ENCODE data around the gene SLC5A2. TPM values are rescaled to one million over a fixed set of nuclear protein-coding genes. Genes with fewer than 3 reads are reported as not detected.
"Not testable (repeated sequence)": the region's sequence is repeated elsewhere in the genome, so short reads cannot be mapped to it uniquely, and the experiment has no call there.

The SLC5A2 gene
- total RNA-seq, 4 donors from 2014 or later: 0.13 to 0.66 (median 0.34) TPM; not detected in 1

DNA sequence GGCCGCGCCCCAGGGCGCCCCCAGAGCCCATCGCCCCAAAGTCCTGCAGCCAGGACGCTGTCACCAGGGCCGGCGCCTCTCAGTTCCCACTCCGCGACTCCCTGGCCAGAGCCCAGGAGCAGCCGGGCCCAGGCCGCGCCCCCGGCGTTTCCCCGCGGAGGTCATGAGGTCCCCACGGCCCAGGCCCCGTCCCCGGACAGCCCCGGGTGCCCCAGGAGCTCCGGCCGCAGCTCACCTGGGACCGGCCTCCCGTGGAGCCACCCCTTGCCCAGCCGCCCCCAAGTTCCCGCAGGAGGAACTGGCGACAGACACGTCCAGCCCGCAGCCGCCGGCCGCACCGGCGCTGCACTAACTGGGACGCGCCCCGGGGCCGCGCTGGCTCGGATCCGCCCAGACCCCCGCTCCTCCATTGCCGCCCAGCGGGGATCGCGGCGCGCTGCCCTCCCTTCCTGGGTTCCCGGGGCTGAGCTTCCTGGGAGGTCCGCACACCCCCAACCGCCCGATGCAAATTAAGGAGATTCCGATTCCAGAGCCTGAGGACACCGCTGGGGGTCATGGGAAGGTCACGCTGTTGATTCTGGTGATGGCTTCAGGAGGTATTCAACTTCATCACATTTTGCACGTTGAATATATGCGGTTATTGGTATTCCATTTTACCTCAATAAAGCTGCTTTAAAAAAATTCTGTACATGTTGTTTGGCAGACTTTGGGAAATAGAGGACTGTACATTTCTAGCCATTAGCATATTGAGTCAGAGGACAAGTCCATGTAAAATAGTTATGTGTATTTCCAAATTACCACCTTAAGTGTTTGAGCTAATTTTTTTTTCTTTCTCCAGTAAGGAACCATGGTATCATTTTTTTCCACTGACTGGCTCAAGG is 54.7 kb downstream of the SLC5A2 start:
- WGBS: 22% methylated on average over 6 of the region's 57 CpGs
- peaks cover 0 to 50% (median 13%) of the 10 kb centered on the region in 4 donors for H3K27me3 ChIP-seq

DNA sequence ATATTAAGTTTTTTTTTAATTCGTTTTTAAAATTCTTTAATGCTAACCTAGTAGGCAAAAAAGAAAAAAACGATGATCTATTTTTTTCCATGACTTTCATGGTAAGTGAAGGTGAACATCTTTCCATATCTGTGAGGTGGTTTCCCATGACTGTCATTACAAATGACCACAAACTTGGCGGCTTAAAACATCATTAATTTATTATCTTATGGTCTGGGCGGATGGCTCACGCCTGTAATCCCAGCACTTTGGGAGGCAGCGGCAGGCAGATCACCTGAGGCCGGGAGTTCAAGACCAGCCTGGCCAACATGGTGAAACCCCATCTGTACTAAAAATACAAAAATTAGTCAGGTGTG is 55.3 kb downstream of the SLC5A2 start:
- H3K36me3 ChIP-seq; DNase-seq (ENCODE audit: extremely low spot score); intact Hi-C loops (cut with DNase I); H3K4me3 ChIP-seq; H3K4me1 ChIP-seq; H3K27ac ChIP-seq (replicated peaks in 1 of 4): not testable (repeated sequence)
- Histone ChIP-seq H3K27me3 (peaks cover 0 to 47% (median 13%) of the 10 kb centered on the region in 4 donors), H3K9me3 (peaks cover 0 to 11% (median 0%) of the 10 kb centered on the region in 4 donors)
- 71% methylated on average over 7 of the region's 7 CpGs for WGBS

More for the DNA sequence above, 54.7 kb downstream of the SLC5A2 start:
- peaks cover 0 to 7% (median 0%) of the 10 kb centered on the region in 4 donors for H3K9me3 ChIP-seq
- H3K36me3 ChIP-seq: no peaks in the 10 kb centered on the region
- no peak for DNase-seq (ENCODE audit: extremely low spot score)
- no peak overlapping the region for H3K27ac ChIP-seq (replicated peaks in 1 of 4)
- TF ChIP-seq, protein P1, sequence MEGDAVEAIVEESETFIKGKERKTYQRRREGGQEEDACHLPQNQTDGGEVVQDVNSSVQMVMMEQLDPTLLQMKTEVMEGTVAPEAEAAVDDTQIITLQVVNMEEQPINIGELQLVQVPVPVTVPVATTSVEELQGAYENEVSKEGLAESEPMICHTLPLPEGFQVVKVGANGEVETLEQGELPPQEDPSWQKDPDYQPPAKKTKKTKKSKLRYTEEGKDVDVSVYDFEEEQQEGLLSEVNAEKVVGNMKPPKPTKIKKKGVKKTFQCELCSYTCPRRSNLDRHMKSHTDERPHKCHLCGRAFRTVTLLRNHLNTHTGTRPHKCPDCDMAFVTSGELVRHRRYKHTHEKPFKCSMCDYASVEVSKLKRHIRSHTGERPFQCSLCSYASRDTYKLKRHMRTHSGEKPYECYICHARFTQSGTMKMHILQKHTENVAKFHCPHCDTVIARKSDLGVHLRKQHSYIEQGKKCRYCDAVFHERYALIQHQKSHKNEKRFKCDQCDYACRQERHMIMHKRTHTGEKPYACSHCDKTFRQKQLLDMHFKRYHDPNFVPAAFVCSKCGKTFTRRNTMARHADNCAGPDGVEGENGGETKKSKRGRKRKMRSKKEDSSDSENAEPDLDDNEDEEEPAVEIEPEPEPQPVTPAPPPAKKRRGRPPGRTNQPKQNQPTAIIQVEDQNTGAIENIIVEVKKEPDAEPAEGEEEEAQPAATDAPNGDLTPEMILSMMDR (IDR thresholded peaks at IDR 0.05): no peak
- TF ChIP-seq EP300 (IDR thresholded peaks at IDR 0.05) (no peak), POLR2A (IDR thresholded peaks at IDR 0.05; ENCODE audit: low read depth) (no peak), POLR2AphosphoS5 (IDR thresholded peaks at IDR 0.05) (no peak)
- H3K4me3 ChIP-seq: peak overlapping the region; percentile 45 to 51 (median 46)
- peaks cover 5 to 9% (median 8%) of the 10 kb centered on the region in 4 donors for H3K4me1 ChIP-seq
- intact Hi-C loops (cut with DNase I): no loop called here

DNA sequence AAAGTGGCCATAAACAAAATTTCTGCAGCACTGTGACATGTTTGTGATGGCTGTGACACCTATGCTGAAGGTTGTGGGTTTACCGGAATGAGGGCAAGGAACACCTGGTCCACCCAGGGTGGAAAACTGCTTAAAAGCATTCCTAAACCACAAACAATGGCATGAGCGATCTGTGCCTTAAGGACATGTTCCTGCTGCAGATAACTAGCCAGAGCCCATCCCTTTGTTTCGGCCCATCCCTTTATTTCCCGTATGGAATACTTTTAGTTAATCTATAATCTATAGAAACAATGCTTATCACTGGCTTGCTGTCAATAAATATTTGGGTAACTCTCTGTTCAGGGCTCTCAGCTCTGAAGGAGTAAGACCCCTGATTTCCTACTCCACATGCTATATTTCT is 56.8 kb downstream of the SLC5A2 start:
- WGBS: 67% methylated on average over 3 of the region's 4 CpGs

More for the DNA sequence above, 56.8 kb downstream of the SLC5A2 start:
- DNase-seq (ENCODE audit: extremely low spot score); intact Hi-C loops (cut with DNase I); H3K36me3 ChIP-seq; H3K27ac ChIP-seq (replicated peaks in 1 of 4); H3K4me1 ChIP-seq; H3K4me3 ChIP-seq: not testable (repeated sequence)
- Histone ChIP-seq H3K9me3 (peaks cover 0 to 11% (median 0%) of the 10 kb centered on the region in 4 donors), H3K27me3 (peaks cover 0 to 39% (median 13%) of the 10 kb centered on the region in 4 donors)

Other genes starting within 250 kb of the SLC5A2 start
- gene ITGAM, start 223.1 kb upstream of the SLC5A2 start, total RNA-seq: 10 to 100 TPM; 12.2 to 25.2 (median 14.9) TPM
- gene ITGAX, start 127.9 kb upstream of the SLC5A2 start, total RNA-seq: 10 to 100 TPM in 1 of 4 donors, 1 to 10 TPM in 2, under 1 TPM in 1; 0.71 to 11.3 (median 3.4) TPM
- under 1 TPM in 1 of 4 donors, not detected in 3; 0.50 TPM for gene ITGAD, start 89.8 kb upstream of the SLC5A2 start, total RNA-seq
- 1 to 10 TPM in 1 of 4 donors, not detected in 3; 1.3 TPM for gene COX6A2, start 54.8 kb upstream of the SLC5A2 start, total RNA-seq
- 1 to 10 TPM in 2 of 4 donors, under 1 TPM in 2; 0.50 to 1.9 (median 1.3) TPM for gene ZNF843, start 40.3 kb upstream of the SLC5A2 start, total RNA-seq
- 10 to 100 TPM in 2 of 4 donors, 1 to 10 TPM in 2; 5.4 to 13.4 (median 9.9) TPM for gene ARMC5, start 23.6 kb upstream of the SLC5A2 start, total RNA-seq
- gene TGFB1I1, start 11.0 kb upstream of the SLC5A2 start, total RNA-seq: 100 to 1,000 TPM; 255 to 471 (median 274) TPM
- 10 to 100 TPM; 32.4 to 51.3 (median 43.6) TPM for gene RUSF1, start 25.3 kb downstream of the SLC5A2 start, total RNA-seq
- gene AHSP, start 44.8 kb downstream of the SLC5A2 start, total RNA-seq: 1 to 10 TPM in 1 of 4 donors, not detected in 3; 1.2 TPM